ENCODE measurements around the gene MOCS2. TPM values are rescaled to one million over a fixed set of nuclear protein-coding genes. Genes with fewer than 3 reads are reported as not detected.

The MOCS2 gene
- total RNA-seq, 1 experiment from 2014 or later = 23.6 TPM

- BruUV-seq (replicated peaks) = no TSS peak
- Histone ChIP-seq H3K4me1 (replicated peaks; ENCODE audit: insufficient read depth) (no peaks in the 10 kb centered on the region), H2AFZ (no peak overlapping the region), H3K9me3 (ENCODE audit: insufficient read depth, low read depth) (no peaks in the 10 kb centered on the region), H3K36me3 (ENCODE audit: low read depth) (peaks cover 66% of the 10 kb centered on the region), H3K79me2 (ENCODE audit: low read depth) (no peaks in the 10 kb centered on the region), H3K27me3 (ENCODE audit: insufficient read depth, low read depth) (no peaks in the 10 kb centered on the region), H3K4me3 (no peak overlapping the region), H3K4me2 (no peak overlapping the region), H3F3A (ENCODE audit: insufficient read depth, low read depth) (no peaks in the 10 kb centered on the region; the same call in 1 of the 2 replicates), H3K9me2 (ENCODE audit: insufficient read depth) (no peaks in the 10 kb centered on the region), H4K20me1 (ENCODE audit: insufficient read depth) (no peaks in the 10 kb centered on the region), H3K27ac (no peak overlapping the region)
- ChIA-PET CTCF (no interaction called here), POLR2A (ENCODE audit: unreplicated experiment) (no interaction called here)
- intact Hi-C loops (cut with micrococcal nuclease; ENCODE audit: unreplicated experiment) = no loop called here
- DNase-seq = no peak
- TF ChIP-seq EZH2 (IDR thresholded peaks at IDR 0.05; ENCODE audit: low read depth) (no peak), CTCF (conservative IDR thresholded peaks at IDR 0.05) (no peak)
These were observed 46.4 kb downstream of the MOCS2 start for GRCh38 chr5:53063176-53063575.

GRCh38 chr5:53059281-53059680 lies 50.3 kb downstream of the MOCS2 start:
- BruUV-seq (replicated peaks) = no TSS peak
- Histone ChIP-seq H3K9me2 (ENCODE audit: insufficient read depth) (no peaks in the 10 kb centered on the region), H3K9me3 (ENCODE audit: insufficient read depth, low read depth) (no peaks in the 10 kb centered on the region), H3K27me3 (ENCODE audit: insufficient read depth, low read depth) (no peaks in the 10 kb centered on the region), H3K4me3 (no peak overlapping the region), H3K36me3 (ENCODE audit: low read depth) (peaks cover 61% of the 10 kb centered on the region), H3F3A (ENCODE audit: insufficient read depth, low read depth) (peaks cover 10% of the 10 kb centered on the region), H3K27ac (no peak overlapping the region), H2AFZ (no peak overlapping the region), H3K79me2 (ENCODE audit: low read depth) (no peaks in the 10 kb centered on the region), H4K20me1 (ENCODE audit: insufficient read depth) (no peaks in the 10 kb centered on the region), H3K4me2 (no peak overlapping the region), H3K4me1 (replicated peaks; ENCODE audit: insufficient read depth) (no peaks in the 10 kb centered on the region)
- POLR2A ChIA-PET (ENCODE audit: unreplicated experiment) = no interaction called here
- CTCF ChIA-PET = no interaction called here
- intact Hi-C loops (cut with micrococcal nuclease; ENCODE audit: unreplicated experiment) = no loop called here
- TF ChIP-seq CTCF (conservative IDR thresholded peaks at IDR 0.05) (no peak), EZH2 (IDR thresholded peaks at IDR 0.05; ENCODE audit: low read depth) (no peak)
- no peak for DNase-seq

- Histone ChIP-seq H3K4me1 (replicated peaks; ENCODE audit: insufficient read depth) (no peaks in the 10 kb centered on the region), H3K9me3 (ENCODE audit: insufficient read depth, low read depth) (no peaks in the 10 kb centered on the region), H3K27ac (no peak overlapping the region), H3K79me2 (ENCODE audit: low read depth) (no peaks in the 10 kb centered on the region), H3K9me2 (ENCODE audit: insufficient read depth) (no peaks in the 10 kb centered on the region), H3K4me3 (no peak overlapping the region), H3K4me2 (no peak overlapping the region), H3K36me3 (ENCODE audit: low read depth) (peaks cover 45% of the 10 kb centered on the region), H3F3A (ENCODE audit: insufficient read depth, low read depth) (peaks cover 14% of the 10 kb centered on the region), H4K20me1 (ENCODE audit: insufficient read depth) (no peaks in the 10 kb centered on the region), H3K27me3 (ENCODE audit: insufficient read depth, low read depth) (no peaks in the 10 kb centered on the region), H2AFZ (no peak overlapping the region)
- ChIA-PET CTCF (interaction anchor here (0.6 kb wide), 1 partner anchor 23 kb away, joined by 3 read pairs; no protein-coding TSS in a partner anchor), POLR2A (ENCODE audit: unreplicated experiment) (interaction anchor here (0.6 kb wide), 1 partner anchor 118 kb away, joined by 3 read pairs; no protein-coding TSS in a partner anchor)
- no peak for DNase-seq
- intact Hi-C loops (cut with micrococcal nuclease; ENCODE audit: unreplicated experiment) = no loop called here
- TF ChIP-seq CTCF (conservative IDR thresholded peaks at IDR 0.05) = no peak
- no peak for TF ChIP-seq EZH2 (IDR thresholded peaks at IDR 0.05; ENCODE audit: low read depth)
- no TSS peak for BruUV-seq (replicated peaks)
These were observed 54.2 kb downstream of the MOCS2 start for GRCh38 chr5:53055365-53055764.
